Endothelial cell of umbilical vein (primary cell): Measurements from ENCODE around the gene TRRAP.
A peak's percentile ranks its signal among the peaks of the same experiment; 100 is the strongest.

Experiments used
- POLR2AphosphoS5 ChIP-seq: IDR thresholded peaks from 2 replicates; pipeline ENCODE4 v1.6.1; 2012; ENCODE audit warnings: low read depth, mild to moderate bottlenecking, control low read depth, low read length, moderate library complexity; ENCODE audit not compliant: insufficient read depth
- TF ChIP-seq, protein P1 (sequence below), 2 donors: IDR thresholded peaks; 1 replicate in 1 of 2; 2 replicates in 1 of 2; pipeline ENCODE4 v1.5.1; 2011; ENCODE audit warnings: low read length in 2 of 2, mild to moderate bottlenecking in 2 of 2, moderate library complexity in 2 of 2, control low read depth in 1 of 2, inconsistent platforms in 1 of 2, low read depth in 1 of 2; ENCODE audit not compliant: insufficient read depth in 1 of 2; ENCODE audit errors: extremely low read depth in 1 of 2
- TF ChIP-seq, protein P2 (sequence below): IDR thresholded peaks from 2 replicates; pipeline ENCODE4 v1.6.1; 2011; ENCODE audit not compliant: insufficient read depth, insufficient read length

DNA sequence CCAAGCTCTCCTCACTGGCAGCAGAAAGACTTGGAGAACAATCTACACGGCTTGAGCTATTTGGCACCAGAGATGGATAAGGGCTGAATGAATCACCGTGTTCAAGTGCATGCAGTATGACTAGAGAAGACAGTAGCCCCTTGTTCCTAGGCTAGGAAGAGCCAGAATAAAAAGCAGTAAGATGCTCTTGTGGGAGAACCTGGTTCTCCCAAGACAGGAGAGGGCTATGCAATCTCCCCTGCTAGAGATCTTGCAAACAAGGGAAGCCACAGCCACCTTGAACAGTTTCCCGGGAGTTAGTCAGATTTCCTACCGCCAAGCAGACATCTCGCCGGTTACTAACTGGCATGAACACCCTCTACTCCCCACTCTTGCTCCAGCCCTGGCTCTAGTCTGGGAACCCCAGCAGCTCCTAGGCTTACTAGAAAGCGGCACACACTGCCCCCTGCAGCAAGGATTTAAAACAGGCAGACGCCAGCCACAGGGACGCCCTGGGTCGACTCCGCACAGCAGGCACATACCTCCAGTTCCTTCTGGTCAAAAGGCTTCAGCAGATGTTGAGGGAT, 158.3 kb downstream of the TRRAP start:
- TF ChIP-seq, protein P1, sequence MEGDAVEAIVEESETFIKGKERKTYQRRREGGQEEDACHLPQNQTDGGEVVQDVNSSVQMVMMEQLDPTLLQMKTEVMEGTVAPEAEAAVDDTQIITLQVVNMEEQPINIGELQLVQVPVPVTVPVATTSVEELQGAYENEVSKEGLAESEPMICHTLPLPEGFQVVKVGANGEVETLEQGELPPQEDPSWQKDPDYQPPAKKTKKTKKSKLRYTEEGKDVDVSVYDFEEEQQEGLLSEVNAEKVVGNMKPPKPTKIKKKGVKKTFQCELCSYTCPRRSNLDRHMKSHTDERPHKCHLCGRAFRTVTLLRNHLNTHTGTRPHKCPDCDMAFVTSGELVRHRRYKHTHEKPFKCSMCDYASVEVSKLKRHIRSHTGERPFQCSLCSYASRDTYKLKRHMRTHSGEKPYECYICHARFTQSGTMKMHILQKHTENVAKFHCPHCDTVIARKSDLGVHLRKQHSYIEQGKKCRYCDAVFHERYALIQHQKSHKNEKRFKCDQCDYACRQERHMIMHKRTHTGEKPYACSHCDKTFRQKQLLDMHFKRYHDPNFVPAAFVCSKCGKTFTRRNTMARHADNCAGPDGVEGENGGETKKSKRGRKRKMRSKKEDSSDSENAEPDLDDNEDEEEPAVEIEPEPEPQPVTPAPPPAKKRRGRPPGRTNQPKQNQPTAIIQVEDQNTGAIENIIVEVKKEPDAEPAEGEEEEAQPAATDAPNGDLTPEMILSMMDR (IDR thresholded peaks at IDR 0.05; ENCODE audit: extremely low read depth in 1 of 2, insufficient read depth in 1 of 2, low read depth in 1 of 2, low read length in 2 of 2) = peak; percentile 26 to 37
- TF ChIP-seq, protein P2, sequence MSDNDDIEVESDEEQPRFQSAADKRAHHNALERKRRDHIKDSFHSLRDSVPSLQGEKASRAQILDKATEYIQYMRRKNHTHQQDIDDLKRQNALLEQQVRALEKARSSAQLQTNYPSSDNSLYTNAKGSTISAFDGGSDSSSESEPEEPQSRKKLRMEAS = no peak
- TF ChIP-seq POLR2AphosphoS5 = no peak
